Progenitor cell of endocrine pancreas (in vitro differentiated cells): ENCODE results near the gene EGR1. TPM values are rescaled to one million over a fixed set of nuclear protein-coding genes. Genes with fewer than 3 reads are reported as not detected.

Source experiments
- DNase-seq: peaks from one replicate; pipeline ENCODE4 v3.0.0; 2021; ENCODE audit warnings: low spot score; ENCODE audit not compliant: unreplicated experiment
- H3K27ac Mint-ChIP-seq: 2 replicates; pipeline ENCODE4 v1.8.0; 2021; ENCODE audit warnings: mild to moderate bottlenecking, moderate library complexity, mixed read lengths
- H3K27me3 Mint-ChIP-seq: 2 replicates; pipeline ENCODE4 v1.8.0; 2021; ENCODE audit warnings: mixed read lengths
- H3K36me3 Mint-ChIP-seq: 2 replicates; pipeline ENCODE4 v1.8.0; 2022; ENCODE audit warnings: mixed read lengths; ENCODE audit not compliant: insufficient read depth
- H3K4me1 Mint-ChIP-seq: 2 replicates; pipeline ENCODE4 v1.8.0; 2021; ENCODE audit warnings: low read depth, mixed read lengths
- H3K4me3 Mint-ChIP-seq: 2 replicates; pipeline ENCODE4 v1.8.0; 2021; ENCODE audit warnings: low read depth, mild to moderate bottlenecking, moderate library complexity, mixed read lengths
- H3K9me3 Mint-ChIP-seq: 2 replicates; pipeline ENCODE4 v1.8.0; 2021; ENCODE audit warnings: low read depth, mixed read lengths
- total RNA-seq: library from RNA; stranded (reverse); gene quantifications from 2 replicates; pipeline ENCODE4 v1.2.1, GENCODE V29; 2021
- TF ChIP-seq, protein P1 (sequence below): fragments of 200-600 bp; sonication (generic); IDR thresholded peaks from one replicate; pipeline ENCODE4 v1.5.0; 2021; ENCODE audit warnings: antibody characterized with exemption, mild to moderate bottlenecking; ENCODE audit not compliant: unreplicated experiment

The EGR1 gene
- total RNA-seq, 1 donor from 2014 or later, result 56.2 TPM

DNA sequence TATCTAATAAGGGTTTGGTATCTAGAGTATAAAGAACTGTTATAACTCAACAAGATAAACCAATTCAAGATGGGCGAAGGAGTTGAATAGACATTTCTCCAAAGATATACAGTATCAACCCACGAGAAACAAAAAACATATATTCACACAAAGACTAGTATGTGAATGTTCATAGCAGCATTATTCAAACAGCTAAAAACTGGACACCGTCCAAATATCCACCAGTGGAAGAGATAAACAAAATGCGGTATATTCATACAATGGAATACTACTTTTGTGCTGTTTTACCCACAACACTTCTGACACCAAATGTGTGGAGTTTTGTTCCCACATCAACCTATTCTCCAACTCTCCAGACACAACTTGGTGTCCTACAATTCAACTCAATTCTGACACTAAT lies 33.1 kb downstream of the EGR1 start:
- TF ChIP-seq, protein P1, sequence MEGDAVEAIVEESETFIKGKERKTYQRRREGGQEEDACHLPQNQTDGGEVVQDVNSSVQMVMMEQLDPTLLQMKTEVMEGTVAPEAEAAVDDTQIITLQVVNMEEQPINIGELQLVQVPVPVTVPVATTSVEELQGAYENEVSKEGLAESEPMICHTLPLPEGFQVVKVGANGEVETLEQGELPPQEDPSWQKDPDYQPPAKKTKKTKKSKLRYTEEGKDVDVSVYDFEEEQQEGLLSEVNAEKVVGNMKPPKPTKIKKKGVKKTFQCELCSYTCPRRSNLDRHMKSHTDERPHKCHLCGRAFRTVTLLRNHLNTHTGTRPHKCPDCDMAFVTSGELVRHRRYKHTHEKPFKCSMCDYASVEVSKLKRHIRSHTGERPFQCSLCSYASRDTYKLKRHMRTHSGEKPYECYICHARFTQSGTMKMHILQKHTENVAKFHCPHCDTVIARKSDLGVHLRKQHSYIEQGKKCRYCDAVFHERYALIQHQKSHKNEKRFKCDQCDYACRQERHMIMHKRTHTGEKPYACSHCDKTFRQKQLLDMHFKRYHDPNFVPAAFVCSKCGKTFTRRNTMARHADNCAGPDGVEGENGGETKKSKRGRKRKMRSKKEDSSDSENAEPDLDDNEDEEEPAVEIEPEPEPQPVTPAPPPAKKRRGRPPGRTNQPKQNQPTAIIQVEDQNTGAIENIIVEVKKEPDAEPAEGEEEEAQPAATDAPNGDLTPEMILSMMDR, result no peak
- no peaks in the 10 kb centered on the region for H3K9me3 Mint-ChIP-seq
- H3K27me3 Mint-ChIP-seq, result no peaks in the 10 kb centered on the region
- no peak overlapping the region for H3K27ac Mint-ChIP-seq
- no peak overlapping the region for H3K4me3 Mint-ChIP-seq
- no peak for DNase-seq
- peaks cover 2% of the 10 kb centered on the region for H3K4me1 Mint-ChIP-seq
- H3K36me3 Mint-ChIP-seq, result no peaks in the 10 kb centered on the region

DNA sequence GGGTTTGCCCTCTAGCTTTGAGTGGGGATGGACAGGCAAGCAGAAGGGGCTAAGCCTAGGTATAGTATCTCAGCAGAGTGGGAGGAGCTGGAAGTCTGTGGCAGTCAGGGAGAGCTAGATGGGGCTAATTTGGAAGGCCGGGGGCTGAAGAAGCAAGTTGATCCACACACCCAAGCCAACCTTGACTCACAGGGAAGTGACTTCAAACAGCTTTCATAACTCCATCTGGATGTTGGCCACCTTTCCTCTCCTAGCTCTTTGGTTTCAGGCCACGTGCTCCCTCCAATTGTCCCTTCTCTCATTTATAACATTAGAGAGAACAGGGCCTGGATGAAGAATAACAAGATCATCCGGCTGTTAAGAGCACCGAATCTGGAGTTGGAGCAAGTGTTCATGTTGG lies 36.8 kb downstream of the EGR1 start:
- no peaks in the 10 kb centered on the region for H3K4me1 Mint-ChIP-seq
- no peak overlapping the region for H3K4me3 Mint-ChIP-seq
- H3K9me3 Mint-ChIP-seq, result no peaks in the 10 kb centered on the region
- TF ChIP-seq, protein P1, result no peak
- H3K27ac Mint-ChIP-seq, result no peak overlapping the region
- no peaks in the 10 kb centered on the region for H3K36me3 Mint-ChIP-seq
- no peaks in the 10 kb centered on the region for H3K27me3 Mint-ChIP-seq
- no peak for DNase-seq

DNA sequence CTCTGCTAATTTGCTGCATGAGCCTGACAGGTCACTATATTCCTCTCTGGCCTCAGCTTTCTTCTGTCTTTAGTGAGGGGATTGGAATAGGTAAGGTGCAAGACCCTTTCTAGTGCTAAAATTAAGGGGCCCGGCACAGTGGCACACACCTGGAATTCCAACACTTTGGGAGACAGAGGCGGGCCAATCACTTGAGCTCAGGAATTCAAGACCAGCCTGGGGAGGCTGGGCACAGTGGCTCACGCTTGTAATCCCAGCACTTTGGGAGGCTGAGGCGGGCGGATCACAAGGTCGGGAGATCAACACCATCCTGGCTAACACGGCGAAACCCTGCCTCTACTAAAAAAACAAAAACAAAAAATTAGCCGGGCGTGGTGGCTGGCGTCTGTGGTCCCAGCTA lies 37.2 kb downstream of the EGR1 start:
- Mint-ChIP-seq H3K4me3 (no peak overlapping the region), H3K4me1 (no peaks in the 10 kb centered on the region), H3K9me3 (no peaks in the 10 kb centered on the region), H3K27me3 (no peaks in the 10 kb centered on the region), H3K27ac (no peak overlapping the region), H3K36me3 (no peaks in the 10 kb centered on the region)
- TF ChIP-seq, protein P1, result no peak
- DNase-seq, result no peak

DNA sequence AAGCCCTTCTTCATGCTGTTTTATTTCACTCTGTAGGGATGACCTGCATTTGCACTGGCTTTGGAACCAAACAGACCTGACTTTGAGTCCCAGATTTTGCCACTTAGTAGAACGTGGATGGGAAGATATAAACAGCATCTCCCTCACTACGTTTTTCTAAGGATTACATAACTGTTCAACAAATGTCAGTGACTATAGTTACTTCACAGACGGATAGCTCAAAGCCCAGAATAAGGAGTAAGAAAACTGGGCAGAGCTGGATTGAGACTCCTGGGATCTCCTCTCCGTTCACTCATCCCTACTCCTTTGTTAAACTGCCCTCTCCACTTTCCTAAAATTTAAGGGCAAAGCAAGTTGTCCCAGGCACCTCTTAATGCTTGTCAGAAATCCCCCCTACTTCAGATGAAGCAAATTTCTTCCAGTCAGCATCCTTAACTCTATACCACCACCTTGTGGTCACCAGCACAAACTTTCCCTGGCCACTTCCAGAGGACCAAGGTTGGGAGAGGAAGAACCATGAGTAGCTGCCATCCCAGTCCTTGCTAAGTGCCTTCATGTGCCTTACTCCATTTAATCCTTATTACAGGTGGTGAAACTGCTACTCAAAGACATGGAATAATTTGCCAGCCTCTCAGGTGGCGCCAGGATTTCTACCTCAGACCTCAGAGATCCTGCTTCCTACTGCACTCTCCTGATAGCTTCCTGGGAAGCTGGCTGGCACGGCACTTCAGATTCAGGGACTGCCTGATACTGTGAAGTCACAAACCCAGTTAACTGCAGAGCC lies 38.4 kb downstream of the EGR1 start:
- DNase-seq, result no peak
- peak overlapping the region; percentile 56 for H3K27ac Mint-ChIP-seq
- peaks cover 3% of the 10 kb centered on the region for H3K36me3 Mint-ChIP-seq
- no peak overlapping the region for H3K4me3 Mint-ChIP-seq
- no peaks in the 10 kb centered on the region for H3K9me3 Mint-ChIP-seq
- no peaks in the 10 kb centered on the region for H3K27me3 Mint-ChIP-seq
- TF ChIP-seq, protein P1, result peak; percentile 71
- no peaks in the 10 kb centered on the region for H3K4me1 Mint-ChIP-seq

DNA sequence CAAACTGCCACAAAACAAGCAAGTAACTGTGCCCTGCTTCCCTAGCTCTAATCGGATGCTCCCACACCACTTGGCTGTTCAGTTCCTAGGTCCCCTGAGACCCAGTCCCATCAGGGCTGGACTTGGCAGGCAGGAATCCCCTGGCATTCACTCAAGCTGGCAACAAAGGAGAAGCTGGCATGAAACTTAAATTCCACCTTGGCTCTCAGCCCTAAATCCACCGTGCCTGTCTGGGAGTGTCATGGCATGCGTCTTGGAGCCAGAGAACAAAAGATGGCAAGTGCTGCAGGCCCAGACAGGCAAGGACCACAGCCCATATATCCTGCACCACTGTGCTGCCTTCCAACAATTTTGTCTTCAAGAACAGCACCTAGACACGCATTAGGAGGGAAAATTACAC lies 39.5 kb downstream of the EGR1 start:
- H3K36me3 Mint-ChIP-seq, result peaks cover 4% of the 10 kb centered on the region
- no peaks in the 10 kb centered on the region for H3K27me3 Mint-ChIP-seq
- no peaks in the 10 kb centered on the region for H3K4me1 Mint-ChIP-seq
- H3K9me3 Mint-ChIP-seq, result no peaks in the 10 kb centered on the region
- no peak overlapping the region for H3K4me3 Mint-ChIP-seq
- DNase-seq, result no peak
- peak overlapping the region; percentile 16 for H3K27ac Mint-ChIP-seq
- TF ChIP-seq, protein P1, result no peak
